Measurements from ENCODE around the gene TGOLN2.
A peak's percentile ranks its signal among the peaks of the same experiment; 100 is the strongest.
"Not testable (repeated sequence)": the region's sequence is repeated elsewhere in the genome, so short reads cannot be mapped to it uniquely, and the experiment has no call there.

Gene TGOLN2

GRCh38 chr2:85334928-85335327 lies 7.1 kb upstream of the TGOLN2 start:
- DNase-seq: no peak

- DNase-seq: not testable (repeated sequence)
These were observed 6.1 kb upstream of the TGOLN2 start for GRCh38 chr2:85333877-85334276.

- DNase-seq: no peak
These were observed 3.2 kb upstream of the TGOLN2 start for GRCh38 chr2:85330839-85331636.

GRCh38 chr2:85329701-85330100 lies 1.9 kb upstream of the TGOLN2 start:
- DNase-seq: not testable (repeated sequence)

- DNase-seq: no peak
These were observed 1.4 kb upstream of the TGOLN2 start for GRCh38 chr2:85329181-85329651.

- no peak for DNase-seq
These were observed 498 bp downstream of the TGOLN2 start for GRCh38 chr2:85327160-85327821.

- DNase-seq: no peak
These were observed 1.2 kb downstream of the TGOLN2 start for GRCh38 chr2:85326406-85327159.

- DNase-seq: no peak
These were observed 2.4 kb downstream of the TGOLN2 start for GRCh38 chr2:85325466-85325811.

GRCh38 chr2:85324639-85325465 lies 2.9 kb downstream of the TGOLN2 start:
- no peak for DNase-seq

GRCh38 chr2:85323988-85324367 lies 3.8 kb downstream of the TGOLN2 start:
- not testable (repeated sequence) for DNase-seq

- no peak for DNase-seq
These were observed 4.3 kb downstream of the TGOLN2 start for GRCh38 chr2:85323351-85323987.

- DNase-seq: no peak
These were observed 8.0 kb downstream of the TGOLN2 start for GRCh38 chr2:85319796-85320195.

- DNase-seq: peak in 1 of 2 experiments; percentile 22
These were observed 9.3 kb downstream of the TGOLN2 start for GRCh38 chr2:85318222-85319074.

GRCh38 chr2:85315921-85316320 lies 11.9 kb downstream of the TGOLN2 start:
- DNase-seq: not testable (repeated sequence)

- DNase-seq: no peak
These were observed 12.9 kb downstream of the TGOLN2 start for GRCh38 chr2:85314884-85315242.

GRCh38 chr2:85312404-85312803 lies 15.4 kb downstream of the TGOLN2 start:
- no peak for DNase-seq

GRCh38 chr2:85310330-85310729 lies 17.5 kb downstream of the TGOLN2 start:
- no peak for DNase-seq

- DNase-seq: no peak
These were observed 18.0 kb downstream of the TGOLN2 start for GRCh38 chr2:85309699-85310321.

GRCh38 chr2:85308896-85309555 lies 18.8 kb downstream of the TGOLN2 start:
- no peak for DNase-seq

- no peak for DNase-seq
These were observed 19.6 kb downstream of the TGOLN2 start for GRCh38 chr2:85308201-85308600.
